Activated CD8-positive, alpha-beta memory T cell treated with anti-CD3 and anti-CD28 coated beads, Interleukin-2, amount 50 U/mL, for 24 hours (primary cell): ENCODE data around the gene MYO9B.
"Not testable (repeated sequence)": the region's sequence is repeated elsewhere in the genome, so short reads cannot be mapped to it uniquely, and the experiment has no call there.

Experiments used
- DNase-seq: peaks from one replicate; pipeline ENCODE4 v3.0.0-alpha.2; 2020; ENCODE audit errors: extremely low read depth

Gene MYO9B

GRCh38 chr19:17148130-17148529 lies 72.6 kb downstream of the MYO9B start:
- DNase-seq = no peak

- DNase-seq = no peak
Measured at GRCh38 chr19:17149393-17150135, 74.0 kb downstream of the MYO9B start.

- no peak for DNase-seq
Measured at GRCh38 chr19:17153996-17154395, 78.4 kb downstream of the MYO9B start.

GRCh38 chr19:17155251-17155650 lies 79.7 kb downstream of the MYO9B start:
- no peak for DNase-seq

- DNase-seq = no peak
Measured at GRCh38 chr19:17156296-17156946, 80.8 kb downstream of the MYO9B start.

- no peak for DNase-seq
Measured at GRCh38 chr19:17156947-17157302, 81.3 kb downstream of the MYO9B start.

- DNase-seq = no peak
Measured at GRCh38 chr19:17158584-17158983, 83.0 kb downstream of the MYO9B start.

- DNase-seq = no peak
Measured at GRCh38 chr19:17159466-17160393, 84.2 kb downstream of the MYO9B start.

- DNase-seq = no peak
Measured at GRCh38 chr19:17160908-17161307, 85.3 kb downstream of the MYO9B start.

GRCh38 chr19:17162131-17162530 lies 86.6 kb downstream of the MYO9B start:
- DNase-seq = not testable (repeated sequence)

- DNase-seq = no peak
Measured at GRCh38 chr19:17162580-17162979, 87.0 kb downstream of the MYO9B start.

- no peak for DNase-seq
Measured at GRCh38 chr19:17163652-17164051, 88.1 kb downstream of the MYO9B start.

- DNase-seq = no peak
Measured at GRCh38 chr19:17164639-17165038, 89.1 kb downstream of the MYO9B start.

- no peak for DNase-seq
Measured at GRCh38 chr19:17165715-17166114, 90.1 kb downstream of the MYO9B start.

- no peak for DNase-seq
Measured at GRCh38 chr19:17170538-17171297, 95.1 kb downstream of the MYO9B start.

- DNase-seq = no peak
Measured at GRCh38 chr19:17171874-17172273, 96.3 kb downstream of the MYO9B start.

- no peak for DNase-seq
Measured at GRCh38 chr19:17172624-17173345, 97.2 kb downstream of the MYO9B start.

- DNase-seq = no peak
Measured at GRCh38 chr19:17178291-17178690, 102.7 kb downstream of the MYO9B start.

GRCh38 chr19:17180997-17181702 lies 105.6 kb downstream of the MYO9B start:
- DNase-seq = no peak

- no peak for DNase-seq
Measured at GRCh38 chr19:17183271-17183761, 107.7 kb downstream of the MYO9B start.
